GM18868 (cell line): ENCODE results near the gene PITPNM3.

Source experiments
- ATAC-seq: cut with Tn5 transposase; IDR thresholded peaks from one replicate; pipeline ENCODE4 v1.9.1; 2021; ENCODE audit warnings: mild to moderate bottlenecking, moderate library complexity; ENCODE audit not compliant: unreplicated experiment

Gene PITPNM3

GRCh38 chr17:6465206-6466003 lies 91.0 kb downstream of the PITPNM3 start:
- ATAC-seq, result no peak

- ATAC-seq, result no peak
Observed at GRCh38 chr17:6464446-6465041, 91.8 kb downstream of the PITPNM3 start.

GRCh38 chr17:6463616-6464445 lies 92.5 kb downstream of the PITPNM3 start:
- ATAC-seq, result no peak

GRCh38 chr17:6462692-6463091 lies 93.7 kb downstream of the PITPNM3 start:
- ATAC-seq, result no peak

GRCh38 chr17:6461792-6462524 lies 94.4 kb downstream of the PITPNM3 start:
- no peak for ATAC-seq

GRCh38 chr17:6461246-6461645 lies 95.1 kb downstream of the PITPNM3 start:
- ATAC-seq, result no peak

GRCh38 chr17:6460531-6461161 lies 95.7 kb downstream of the PITPNM3 start:
- ATAC-seq, result no peak

- ATAC-seq, result no peak
Observed at GRCh38 chr17:6458460-6458950, 97.8 kb downstream of the PITPNM3 start.

GRCh38 chr17:6457688-6458459 lies 98.5 kb downstream of the PITPNM3 start:
- ATAC-seq, result no peak

- no peak for ATAC-seq
Observed at GRCh38 chr17:6456914-6457687, 99.3 kb downstream of the PITPNM3 start.

- ATAC-seq, result no peak
Observed at GRCh38 chr17:6456321-6456720, 100.0 kb downstream of the PITPNM3 start.

- ATAC-seq, result no peak
Observed at GRCh38 chr17:6455321-6455705, 101.0 kb downstream of the PITPNM3 start.

GRCh38 chr17:6454495-6455320 lies 101.6 kb downstream of the PITPNM3 start:
- ATAC-seq, result no peak

GRCh38 chr17:6453279-6454024 lies 102.9 kb downstream of the PITPNM3 start:
- no peak for ATAC-seq

GRCh38 chr17:6452471-6453266 lies 103.7 kb downstream of the PITPNM3 start:
- peak; percentile 42 for ATAC-seq
